CD4-positive, CD25-positive, alpha-beta regulatory T cell (primary cell): ENCODE data around the gene CES2. TPM values are rescaled to one million over a fixed set of nuclear protein-coding genes. Genes with fewer than 3 reads are reported as not detected.
"Not testable (repeated sequence)": the region's sequence is repeated elsewhere in the genome, so short reads cannot be mapped to it uniquely, and the experiment has no call there.

Source experiments
- ATAC-seq, 2 donors: fragments of 150-1000 bp; cut with Tn5 transposase; one replicate each; pipeline ENCODE4 v1.10.0; 2021; ENCODE audit warnings: low read depth in 2 of 2, moderate number of reproducible peaks in 2 of 2, moderate library complexity in 1 of 2
- DNase-seq, 3 donors: peaks; one replicate each; pipeline versions ENCODE4 v3.0.0 to v3.0.0-alpha.2; 2012 to 2022; ENCODE audit warnings: mixed read lengths in 1 of 3
- H3K27ac ChIP-seq: one replicate; pipeline ENCODE4 v1.7.0; 2013; ENCODE audit warnings: mild to moderate bottlenecking, low read length; ENCODE audit not compliant: insufficient read depth, poor library complexity, severe bottlenecking
- H3K27me3 ChIP-seq: one replicate; pipeline ENCODE4 v1.7.0; 2013; ENCODE audit warnings: low read length; ENCODE audit not compliant: control insufficient read depth, insufficient read depth
- H3K36me3 ChIP-seq: one replicate; pipeline ENCODE4 v1.7.0; 2013; ENCODE audit warnings: mild to moderate bottlenecking, low read length, moderate library complexity; ENCODE audit not compliant: control insufficient read depth, insufficient read depth
- H3K4me1 ChIP-seq: 2 replicates; pipeline ENCODE4 v1.7.0; 2013; ENCODE audit warnings: mild to moderate bottlenecking, low read length; ENCODE audit not compliant: insufficient read depth, control insufficient read depth, poor library complexity, severe bottlenecking
- H3K4me3 ChIP-seq: one replicate; pipeline ENCODE4 v1.7.0; 2013; ENCODE audit warnings: low read depth, mild to moderate bottlenecking, low read length, moderate library complexity
- H3K9me3 ChIP-seq, 2 experiments: 1 replicate in 1 of 2; 2 replicates in 1 of 2; pipeline ENCODE4 v1.7.0; 2013; ENCODE audit warnings: low read length in 2 of 2, mild to moderate bottlenecking in 1 of 2, moderate library complexity in 1 of 2; ENCODE audit not compliant: control insufficient read depth in 2 of 2
- H3K27ac Mint-ChIP-seq, 3 donors: one replicate each; pipeline ENCODE4 v1.8.0; 2020 to 2022; ENCODE audit warnings: mild to moderate bottlenecking in 3 of 3, mixed read lengths in 3 of 3, moderate library complexity in 2 of 3
- H3K27me3 Mint-ChIP-seq: one replicate; pipeline ENCODE4 v1.8.0; 2022; ENCODE audit warnings: mild to moderate bottlenecking, mixed read lengths
- H3K36me3 Mint-ChIP-seq: one replicate; pipeline ENCODE4 v1.8.0; 2020; ENCODE audit warnings: mixed read lengths
- H3K4me1 Mint-ChIP-seq, 4 donors: one replicate each; pipeline ENCODE4 v1.8.0; 2020 to 2022; ENCODE audit warnings: mixed read lengths in 4 of 4, mild to moderate bottlenecking in 1 of 4
- H3K4me3 Mint-ChIP-seq, 4 donors: one replicate each; pipeline ENCODE4 v1.8.0; 2020 to 2022; ENCODE audit warnings: mild to moderate bottlenecking in 4 of 4, mixed read lengths in 4 of 4, moderate library complexity in 3 of 4
- H3K9me3 Mint-ChIP-seq, 7 donors: one replicate each; pipeline ENCODE4 v1.8.0; 2020 to 2022; ENCODE audit warnings: mixed read lengths in 7 of 7, mild to moderate bottlenecking in 3 of 7, moderate library complexity in 2 of 7
- polyA plus RNA-seq, 4 donors: library from polyadenylated mRNA; unstranded; fragments of 300-500 nt; fragmentation: Illumina TruSeq; gene quantifications; one replicate each; pipeline ENCODE4 v1.2.3, GENCODE V29; 2021
- total RNA-seq: library from RNA; stranded (reverse); gene quantifications from one replicate; pipeline ENCODE4 v1.2.3, GENCODE V29; 2022

CES2 gene
- total and polyA plus RNA-seq, 5 donors from 2014 or later, result 19.3 to 35.4 (median 19.9) TPM

DNA sequence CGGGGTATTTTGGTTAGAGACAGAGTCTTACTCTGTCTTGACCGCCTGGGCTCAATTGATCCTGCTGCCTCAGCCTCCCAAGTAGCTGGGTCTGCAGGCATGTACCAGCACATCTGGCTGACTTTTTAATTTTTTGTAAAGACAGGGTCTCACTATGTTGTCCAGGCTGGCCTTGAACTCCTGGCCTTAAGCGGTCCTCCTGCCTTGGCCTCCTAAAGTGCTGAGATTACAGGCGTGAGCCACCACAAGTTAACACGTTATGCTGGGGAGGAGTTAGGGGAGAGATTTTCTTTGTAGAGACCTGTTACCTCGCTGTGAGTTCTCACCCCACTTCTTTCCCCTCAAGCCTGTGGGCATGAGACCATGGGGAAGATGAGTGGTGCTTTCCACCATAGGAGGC, 51.2 kb downstream of the CES2 start:
- H3K4me3 Mint-ChIP-seq, result no peak overlapping the region
- ATAC-seq, result no peak
- peaks cover 12 to 40% (median 24%) of the 10 kb centered on the region in 4 donors for H3K4me1 Mint-ChIP-seq

GRCh38 chr16:66988197-66988788, 53.0 kb downstream of the CES2 start, which contains the start of gene CES4A:
CES4A (plus strand) TSS chr16:66988589; CDS start chr16:66988773, 184 bp downstream.
- DNase-seq, result peak in 1 of 3 donors; percentile 44
- Mint-ChIP-seq H3K36me3 (no peaks in the 10 kb centered on the region), H3K27ac (peak within 1 kb of the TSS in 1 of 3 donors; percentile 20), H3K9me3 (no peaks in the 10 kb centered on the region), H3K4me1 (peaks cover 12 to 31% (median 19%) of the 10 kb centered on the region in 4 donors), H3K27me3 (no peaks in the 10 kb centered on the region), H3K4me3 (no peak within 1 kb of the TSS)
- no peaks in the 10 kb centered on the region for H3K9me3 ChIP-seq
- no peak for ATAC-seq
- no peaks in the 10 kb centered on the region for H3K36me3 ChIP-seq
- no peak within 1 kb of the TSS for H3K27ac ChIP-seq
- H3K4me3 ChIP-seq, result no peak within 1 kb of the TSS
- H3K27me3 ChIP-seq, result no peaks in the 10 kb centered on the region
- H3K4me1 ChIP-seq, result peaks cover 19% of the 10 kb centered on the region

More for the DNA sequence above, 51.2 kb downstream of the CES2 start:
- Histone ChIP-seq H3K36me3 (no peaks in the 10 kb centered on the region), H3K4me1 (peaks cover 19% of the 10 kb centered on the region), H3K9me3 (no peaks in the 10 kb centered on the region), H3K4me3 (no peak overlapping the region), H3K27ac (no peak overlapping the region), H3K27me3 (no peaks in the 10 kb centered on the region)
- Mint-ChIP-seq H3K27ac (peak overlapping the region in 2 of 3 donors; percentile 18 to 71), H3K27me3 (peaks cover 4% of the 10 kb centered on the region), H3K36me3 (no peaks in the 10 kb centered on the region), H3K9me3 (no peaks in the 10 kb centered on the region)
- DNase-seq, result no peak

- Mint-ChIP-seq H3K27me3 (no peaks in the 10 kb centered on the region), H3K27ac (peak overlapping the region in 1 of 3 donors; percentile 76), H3K4me1 (peaks cover 0 to 6% (median 2%) of the 10 kb centered on the region in 4 donors), H3K4me3 (no peak overlapping the region), H3K36me3 (no peaks in the 10 kb centered on the region), H3K9me3 (no peaks in the 10 kb centered on the region)
- no peak overlapping the region for H3K27ac ChIP-seq
- H3K27me3 ChIP-seq, result no peaks in the 10 kb centered on the region
- H3K4me1 ChIP-seq, result no peaks in the 10 kb centered on the region
- ATAC-seq (no peak), DNase-seq (no peak)
- no peaks in the 10 kb centered on the region for H3K36me3 ChIP-seq
- no peak overlapping the region for H3K4me3 ChIP-seq
- no peaks in the 10 kb centered on the region for H3K9me3 ChIP-seq
Measured at GRCh38 chr16:66991545-66992077, 56.3 kb downstream of the CES2 start.

- H3K4me1 ChIP-seq, DNase-seq, H3K27ac Mint-ChIP-seq, H3K27ac ChIP-seq, H3K36me3 ChIP-seq, H3K4me3 ChIP-seq, H3K4me3 Mint-ChIP-seq, H3K27me3 Mint-ChIP-seq, H3K36me3 Mint-ChIP-seq, H3K4me1 Mint-ChIP-seq, H3K27me3 ChIP-seq, H3K9me3 ChIP-seq, H3K9me3 Mint-ChIP-seq, ATAC-seq: not testable (repeated sequence)
Measured at GRCh38 chr16:66993558-66993957, 58.2 kb downstream of the CES2 start.

Other genes starting within 250 kb of the CES2 start
- 0.64 TPM for gene CMTM4, start 238.8 kb upstream of the CES2 start, total RNA-seq
- under 1 TPM; 0.10 to 0.20 (median 0.15) TPM for gene CMTM4, start 238.8 kb upstream of the CES2 start, polyA plus RNA-seq
- gene DYNC1LI2, start 183.9 kb upstream of the CES2 start, total RNA-seq, result 91.9 TPM
- 10 to 100 TPM; 22.4 to 30.6 (median 24.4) TPM for gene DYNC1LI2, start 183.9 kb upstream of the CES2 start, polyA plus RNA-seq
- gene TERB1, start 133.9 kb upstream of the CES2 start, total RNA-seq, result 0.20 TPM
- gene TERB1, start 133.9 kb upstream of the CES2 start, polyA plus RNA-seq, result not detected
- 68.1 TPM for gene NAE1, start 104.5 kb upstream of the CES2 start, total RNA-seq
- 10 to 100 TPM; 81.2 to 89.1 (median 86.5) TPM for gene NAE1, start 104.5 kb upstream of the CES2 start, polyA plus RNA-seq
- gene CA7, start 91.1 kb upstream of the CES2 start, total RNA-seq, result not detected
- not detected for gene CA7, start 91.1 kb upstream of the CES2 start, polyA plus RNA-seq
- gene PDP2, start 55.0 kb upstream of the CES2 start, total RNA-seq, result 7.1 TPM
- gene PDP2, start 55.0 kb upstream of the CES2 start, polyA plus RNA-seq, result 1 to 10 TPM in 3 of 4 donors, under 1 TPM in 1; 0.07 to 2.0 (median 1.7) TPM
- gene CDH16, start 16.6 kb upstream of the CES2 start, total RNA-seq, result not detected
- gene CDH16, start 16.6 kb upstream of the CES2 start, polyA plus RNA-seq, result not detected
- 0.35 TPM for gene RRAD, start 10.0 kb upstream of the CES2 start, total RNA-seq
- gene RRAD, start 10.0 kb upstream of the CES2 start, polyA plus RNA-seq, result not detected
- gene CIAO2B, start 1.1 kb upstream of the CES2 start, total RNA-seq, result 64.6 TPM
- 100 to 1,000 TPM; 126 to 161 (median 147) TPM for gene CIAO2B, start 1.1 kb upstream of the CES2 start, polyA plus RNA-seq
- 0.74 TPM for gene CES3, start 25.8 kb downstream of the CES2 start, total RNA-seq
- under 1 TPM; 0.10 to 0.29 (median 0.26) TPM for gene CES3, start 25.8 kb downstream of the CES2 start, polyA plus RNA-seq
- gene CES4A, start 53.1 kb downstream of the CES2 start, total RNA-seq, result 11.9 TPM
- gene CES4A, start 53.1 kb downstream of the CES2 start, polyA plus RNA-seq, result 1 to 10 TPM; 1.6 to 3.0 (median 2.7) TPM
- gene CBFB, start 93.6 kb downstream of the CES2 start, total RNA-seq, result 108 TPM
- gene CBFB, start 93.6 kb downstream of the CES2 start, polyA plus RNA-seq, result 100 to 1,000 TPM in 1 of 4 donors, 10 to 100 TPM in 3; 60.9 to 104 (median 77.2) TPM
- 19.2 TPM for gene PHAF1, start 174.4 kb downstream of the CES2 start, total RNA-seq
- gene PHAF1, start 174.4 kb downstream of the CES2 start, polyA plus RNA-seq, result 10 to 100 TPM; 10.0 to 12.2 (median 11.4) TPM
- 3.4 TPM for gene B3GNT9, start 215.5 kb downstream of the CES2 start, total RNA-seq
- gene B3GNT9, start 215.5 kb downstream of the CES2 start, polyA plus RNA-seq, result 1 to 10 TPM in 3 of 4 donors, under 1 TPM in 1; 0.44 to 1.3 (median 1.2) TPM
- 50.3 TPM for gene TRADD, start 224.4 kb downstream of the CES2 start, total RNA-seq
- 10 to 100 TPM; 66.4 to 92.4 (median 88.1) TPM for gene TRADD, start 224.4 kb downstream of the CES2 start, polyA plus RNA-seq
- gene FBXL8, start 224.4 kb downstream of the CES2 start, total RNA-seq, result 16.6 TPM
- gene FBXL8, start 224.4 kb downstream of the CES2 start, polyA plus RNA-seq, result 1 to 10 TPM; 2.5 to 6.6 (median 4.0) TPM
- 34.4 TPM for gene HSF4, start 229.2 kb downstream of the CES2 start, total RNA-seq
- not detected for gene HSF4, start 229.2 kb downstream of the CES2 start, polyA plus RNA-seq
- 2.3 TPM for gene NOL3, start 235.0 kb downstream of the CES2 start, total RNA-seq
- not detected for gene NOL3, start 235.0 kb downstream of the CES2 start, polyA plus RNA-seq
- gene MATCAP1, start 248.4 kb downstream of the CES2 start, total RNA-seq, result 19.6 TPM
- under 1 TPM in 1 of 4 donors, not detected in 3; 0.80 TPM for gene MATCAP1, start 248.4 kb downstream of the CES2 start, polyA plus RNA-seq